H1 (cell line): ENCODE measurements around the gene CHCHD3. TPM values are rescaled to one million over a fixed set of nuclear protein-coding genes. Genes with fewer than 3 reads are reported as not detected.

Experiments used
- CTCF ChIA-PET: fragments of 300-600 bp; sonication (Branson Sonifier 250); formaldehyde crosslinking; loops from one replicate; lab custom pipeline; 2021; ENCODE audit not compliant: partially characterized antibody; lab: Charles Lee
- POLR2A ChIA-PET: fragments of 300-600 bp; sonication (Branson Sonifier 250); formaldehyde crosslinking; loops from one replicate; lab custom pipeline; 2021; ENCODE audit warnings: inconsistent platforms; ENCODE audit not compliant: partially characterized antibody; lab: Charles Lee
- DNase-seq, 2 experiments: peaks; one replicate each; pipeline versions ENCODE4 v3.0.0 to v3.0.0-alpha.2; 2010 to 2022; ENCODE audit warnings: low spot score in 2 of 2, low read depth in 1 of 2, mixed read lengths in 1 of 2
- FAIRE-seq: peaks from 2 replicates; lab custom pipeline; 2011; peaks lifted over from hg19 to GRCh38; lab: Jason Lieb, UNC
- H2AFZ ChIP-seq: 2 replicates; pipeline ENCODE4 v1.8.1; 2012; ENCODE audit warnings: low read length, inconsistent platforms
- H2AK5ac ChIP-seq: 2 replicates; pipeline ENCODE4 v1.6.1; 2013; ENCODE audit warnings: low read depth, low read length
- H2BK120ac ChIP-seq: replicated peaks from 2 replicates; pipeline ENCODE3; 2013; ENCODE audit warnings: low read depth, low read length, inconsistent platforms
- H2BK12ac ChIP-seq: 2 replicates; pipeline ENCODE4 v1.6.1; 2013; ENCODE audit warnings: low read depth, low read length
- H2BK15ac ChIP-seq: 2 replicates; pipeline ENCODE4 v1.6.1; 2013; ENCODE audit warnings: low read length
- H2BK20ac ChIP-seq: 2 replicates; pipeline ENCODE4 v1.6.1; 2013; ENCODE audit warnings: low read length
- H2BK5ac ChIP-seq: 2 replicates; pipeline ENCODE4 v1.6.1; 2013; ENCODE audit warnings: low read depth, low read length
- H3K14ac ChIP-seq: 2 replicates; pipeline ENCODE4 v1.6.1; 2013; ENCODE audit warnings: inconsistent platforms; ENCODE audit not compliant: insufficient read length
- H3K18ac ChIP-seq: 2 replicates; pipeline ENCODE4 v1.6.1; 2013; ENCODE audit warnings: low read length; ENCODE audit errors: extremely low read depth
- H3K23ac ChIP-seq: 2 replicates; pipeline ENCODE4 v1.6.1; 2013; ENCODE audit warnings: inconsistent platforms; ENCODE audit not compliant: insufficient read length
- H3K23me2 ChIP-seq: 2 replicates; pipeline ENCODE4 v1.6.1; 2013; ENCODE audit warnings: low read depth, low read length
- H3K27ac ChIP-seq: 2 replicates; pipeline ENCODE4 v1.6.1; 2011; ENCODE audit warnings: low read depth, low read length, inconsistent platforms
- H3K27me3 ChIP-seq, 4 experiments: replicated peaks in 1 of 4; 1 replicate in 1 of 4; 2 replicates in 3 of 4; pipeline versions ENCODE4 v1.6.1 to v1.8.1; 2011 to 2013; ENCODE audit warnings: low read length in 3 of 4, mild to moderate bottlenecking in 3 of 4, inconsistent platforms in 2 of 4, mixed read lengths in 2 of 4, moderate library complexity in 1 of 4; ENCODE audit not compliant: control insufficient read depth in 3 of 4, insufficient read depth in 3 of 4; ENCODE audit errors: extremely low read depth in 1 of 4
- H3K36me3 ChIP-seq, 4 experiments: 2 replicates each; pipeline versions ENCODE4 v1.6.1 to v1.8.1; 2011 to 2013; ENCODE audit warnings: mild to moderate bottlenecking in 4 of 4, low read length in 3 of 4, moderate library complexity in 2 of 4, control low read depth in 1 of 4, inconsistent platforms in 1 of 4; ENCODE audit not compliant: insufficient read depth in 4 of 4, control insufficient read depth in 2 of 4
- H3K4ac ChIP-seq: replicated peaks from 2 replicates; pipeline ENCODE3; 2013; ENCODE audit warnings: low read length, low read depth, mixed read lengths, inconsistent platforms; ENCODE audit not compliant: insufficient read length
- H3K4me1 ChIP-seq, 4 experiments: replicated peaks in 1 of 4; 1 replicate in 1 of 4; 2 replicates in 3 of 4; pipeline versions ENCODE4 v1.6.1 to v1.8.1; 2011 to 2013; ENCODE audit warnings: low read length in 3 of 4, inconsistent platforms in 2 of 4, mixed read lengths in 1 of 4; ENCODE audit not compliant: insufficient read depth in 4 of 4, control insufficient read depth in 3 of 4
- H3K4me2 ChIP-seq, 2 experiments: 2 replicates each; pipeline versions ENCODE4 v1.6.1 to v1.8.1; 2011 to 2013; ENCODE audit warnings: low read depth in 2 of 2, low read length in 2 of 2, control low read depth in 1 of 2, inconsistent platforms in 1 of 2, mild to moderate bottlenecking in 1 of 2; ENCODE audit not compliant: insufficient read depth in 1 of 2
- H3K4me3 ChIP-seq, 4 experiments: fragments of 200-600, 300-600 bp in 1 of 4; sonication (generic), shearing (Covaris generic), sonication (Bioruptor Twin) in 1 of 4; 2 replicates each; pipeline versions ENCODE4 v1.5.1 to v1.8.1; 2011 to 2016; ENCODE audit warnings: low read length in 4 of 4, low read depth in 3 of 4, control low read depth in 2 of 4, inconsistent platforms in 2 of 4, mild to moderate bottlenecking in 2 of 4, mixed read lengths in 1 of 4, moderate library complexity in 1 of 4; ENCODE audit not compliant: insufficient read depth in 2 of 4; ENCODE audit errors: extremely low read depth in 1 of 4
- H3K56ac ChIP-seq: replicated peaks from 2 replicates; pipeline ENCODE3; 2013; ENCODE audit warnings: low read depth, mild to moderate bottlenecking, mixed read lengths, low read length, inconsistent platforms; ENCODE audit not compliant: insufficient read length
- H3K79me1 ChIP-seq: 2 replicates; pipeline ENCODE4 v1.6.1; 2013; ENCODE audit warnings: low read depth, low read length, control low read depth
- H3K79me2 ChIP-seq, 2 experiments: 2 replicates each; pipeline versions ENCODE4 v1.6.1 to v1.8.1; 2012 to 2013; ENCODE audit warnings: low read length in 2 of 2, mild to moderate bottlenecking in 2 of 2, inconsistent platforms in 1 of 2; ENCODE audit not compliant: insufficient read depth in 2 of 2, control insufficient read depth in 1 of 2
- H3K9ac ChIP-seq, 4 experiments: replicated peaks in 1 of 4; 1 replicate in 1 of 4; 2 replicates in 3 of 4; pipeline versions ENCODE4 v1.6.1 to v1.8.1; 2011 to 2013; ENCODE audit warnings: low read depth in 3 of 4, low read length in 3 of 4, control low read depth in 2 of 4, mild to moderate bottlenecking in 2 of 4, moderate library complexity in 2 of 4, inconsistent platforms in 1 of 4; ENCODE audit errors: extremely low read depth in 1 of 4
- H3K9me3 ChIP-seq, 2 experiments: 2 replicates each; pipeline versions ENCODE4 v1.6.1 to v1.8.1; 2012 to 2013; ENCODE audit warnings: mild to moderate bottlenecking in 2 of 2, moderate library complexity in 2 of 2, control low read depth in 1 of 2, inconsistent platforms in 1 of 2, low read depth in 1 of 2, low read length in 1 of 2, mixed read lengths in 1 of 2; ENCODE audit not compliant: insufficient read depth in 2 of 2
- H4K20me1 ChIP-seq, 2 experiments: replicated peaks in 1 of 2; 2 replicates each; pipeline versions ENCODE3 to v1.8.1; 2011 to 2013; ENCODE audit warnings: inconsistent platforms in 2 of 2, low read length in 2 of 2, mild to moderate bottlenecking in 1 of 2; ENCODE audit not compliant: insufficient read depth in 2 of 2, control insufficient read depth in 1 of 2
- H4K5ac ChIP-seq: 2 replicates; pipeline ENCODE4 v1.6.1; 2013; ENCODE audit warnings: low read length, low read depth, mixed read lengths, inconsistent platforms; ENCODE audit not compliant: insufficient read length
- H4K8ac ChIP-seq: 2 replicates; pipeline ENCODE4 v1.8.0; 2013; ENCODE audit warnings: mild to moderate bottlenecking, moderate library complexity, low read length, inconsistent platforms; ENCODE audit not compliant: insufficient read depth; ENCODE audit errors: extremely low read depth
- H4K91ac ChIP-seq: replicated peaks from 2 replicates; pipeline ENCODE3; 2013; ENCODE audit warnings: low read length, mixed read lengths, inconsistent platforms; ENCODE audit not compliant: insufficient read length
- BCL11A ChIP-seq, 2 experiments: IDR thresholded peaks; one replicate each; pipeline ENCODE4 v1.6.1; 2011; ENCODE audit warnings: low read depth in 2 of 2, low read length in 2 of 2, mild to moderate bottlenecking in 2 of 2
- BRCA1 ChIP-seq: IDR thresholded peaks from 2 replicates; pipeline ENCODE4 v1.6.1; 2012; ENCODE audit warnings: low read depth, low read length, improper control_type of control experiment
- CHD2 ChIP-seq: IDR thresholded peaks from 2 replicates; pipeline ENCODE4 v1.6.1; 2012; ENCODE audit warnings: low read length, improper control_type of control experiment
- EZH2 ChIP-seq: fragments of 200-600 bp; sonication (generic); IDR thresholded peaks from 2 replicates; pipeline ENCODE4 v1.7.1; 2012; ENCODE audit warnings: low read depth, mild to moderate bottlenecking, moderate library complexity, low read length, inconsistent platforms; ENCODE audit not compliant: severe bottlenecking
- GTF2F1 ChIP-seq: IDR thresholded peaks from 2 replicates; pipeline ENCODE4 v1.6.1; 2012; ENCODE audit warnings: low read depth, low read length, improper control_type of control experiment, borderline replicate concordance
- JUN ChIP-seq: IDR thresholded peaks from 2 replicates; pipeline ENCODE4 v1.6.1; 2011; ENCODE audit warnings: low read depth, mild to moderate bottlenecking, improper control_type of control experiment, low read length
- KDM4A ChIP-seq: IDR thresholded peaks from one replicate; pipeline ENCODE4 v1.7.1; 2012; ENCODE audit warnings: low read depth, mild to moderate bottlenecking, moderate library complexity, low read length, inconsistent platforms; ENCODE audit not compliant: severe bottlenecking
- PHF8 ChIP-seq: fragments of 200-600 bp; sonication (generic); conservative IDR thresholded peaks from 2 replicates; pipeline ENCODE4 v1.7.1; 2012; ENCODE audit warnings: low read depth, mild to moderate bottlenecking, inconsistent platforms, low read length, moderate library complexity
- RBBP5 ChIP-seq: IDR thresholded peaks from 2 replicates; pipeline ENCODE4 v1.7.1; 2012; ENCODE audit warnings: low read depth, mild to moderate bottlenecking, inconsistent platforms, low read length, moderate library complexity, borderline replicate concordance
- RFX5 ChIP-seq: IDR thresholded peaks from 2 replicates; pipeline ENCODE4 v1.6.1; 2011; ENCODE audit warnings: low read depth, low read length, improper control_type of control experiment, borderline replicate concordance
- SP1 ChIP-seq: IDR thresholded peaks from 2 replicates; pipeline ENCODE4 v1.6.1; 2011; ENCODE audit warnings: low read depth, low read length
- SP2 ChIP-seq: IDR thresholded peaks from 2 replicates; pipeline ENCODE4 v1.6.1; 2012; ENCODE audit warnings: mild to moderate bottlenecking, low read length, inconsistent platforms
- TCF12 ChIP-seq: IDR thresholded peaks from 2 replicates; pipeline ENCODE4 v1.6.1; 2011; ENCODE audit warnings: low read depth, mild to moderate bottlenecking, low read length
- WGBS, 2 experiments: shearing (Covaris generic) in 1 of 2; methylation state at CpG; one replicate each; pipeline versions ENCODE4 v1.1.6 to v1.1.7; 2013 to 2015; ENCODE audit warnings: low lambda C conversion rate in 2 of 2, mixed read lengths in 2 of 2, inconsistent platforms in 1 of 2, low coverage in 1 of 2, missing lambda C conversion rate in 1 of 2; ENCODE audit not compliant: insufficient replicate concordance in 2 of 2, insufficient coverage in 1 of 2, insufficient read length in 1 of 2; ENCODE audit errors: extremely low coverage in 1 of 2, missing lambda C conversion rate in 1 of 2; 5-methylcytosine and 5-hydroxymethylcytosine counted together
- polyA plus RNA-seq, 7 experiments: library from polyadenylated mRNA; depleted of rRNA in 3 of 7; stranded (reverse) in 5 of 7; unstranded in 2 of 7; fragments of >200 nt in 5 of 7; fragments of 200-250 nt in 2 of 7; gene quantifications; 1 replicate in 5 of 7; 2 replicates in 1 of 7; 4 replicates in 1 of 7; pipeline versions ENCODE4 v1.2.1 to v1.2.3, GENCODE V29; 2011 to 2013; ENCODE audit warnings: missing spikeins in 2 of 7, mixed read lengths in 2 of 7
- total RNA-seq: library from RNA; stranded (reverse); fragmentation: NEBNext Ultra II Directional; extraction: Animal tissue kit (Norgen Biotek cat#: 25700); gene quantifications from 2 replicates; pipeline ENCODE4 v1.2.1, GENCODE V29; 2021
- TF ChIP-seq, protein P1 (sequence below): IDR thresholded peaks from 2 replicates; pipeline ENCODE4 v1.6.1; 2012; ENCODE audit warnings: low read length, inconsistent platforms

CHCHD3 gene
- total and polyA plus RNA-seq, 2 of the 8 experiments (the other 6 are each of a cell fraction or from before 2014, with no cell fraction given): 42.9 to 137 TPM

DNA sequence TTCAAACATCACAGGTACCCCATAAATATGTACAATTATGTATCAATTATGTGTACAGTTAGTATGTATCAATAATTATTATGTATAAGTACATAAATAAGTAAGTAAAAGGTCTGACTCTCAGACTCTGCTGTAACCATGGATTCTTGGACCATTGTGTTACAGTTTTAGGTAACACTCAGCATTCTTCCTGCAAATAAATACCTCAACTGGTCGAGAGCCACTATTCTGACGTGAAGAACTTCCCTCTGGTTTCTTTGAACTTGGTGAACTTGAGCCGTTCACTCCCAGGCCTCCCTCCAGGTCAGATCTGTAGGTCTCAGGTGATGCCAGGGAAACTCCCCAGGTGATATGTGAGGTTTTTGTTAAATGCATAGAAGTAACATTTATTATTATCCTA, 313.8 kb downstream of the CHCHD3 start:
- Histone ChIP-seq H3K79me2 (no peaks in the 10 kb centered on the region), H3K27ac (no peak overlapping the region), H3K4ac (no peak overlapping the region), H2BK5ac (no peak overlapping the region), H3K4me2 (no peak overlapping the region), H3K4me3 (no peak overlapping the region), H2BK20ac (no peak overlapping the region), H2AK5ac (no peak overlapping the region), H3K36me3 (no peaks in the 10 kb centered on the region), H2BK15ac (no peak overlapping the region), H2BK12ac (no peak overlapping the region), H3K18ac (no peak overlapping the region), H3K4me1 (peaks cover 0 to 4% (median 2%) of the 10 kb centered on the region in 4 experiments; a peak in 2 of 7 replicates), H3K14ac (no peak overlapping the region), H3K9ac (no peak overlapping the region), H3K56ac (no peak overlapping the region), H4K91ac (no peak overlapping the region), H3K79me1 (no peaks in the 10 kb centered on the region), H2BK120ac (no peak overlapping the region), H3K27me3 (no peaks in the 10 kb centered on the region), H4K5ac (no peak overlapping the region), H3K9me3 (peaks cover 0 to 3% of the 10 kb centered on the region in 2 experiments; a peak in 1 of 4 replicates), H4K20me1 (no peaks in the 10 kb centered on the region), H3K23me2 (no peaks in the 10 kb centered on the region; the same call in 1 of the 2 replicates), H4K8ac (no peak overlapping the region), H3K23ac (no peak overlapping the region), H2AFZ (no peak overlapping the region)
- 100% methylated on average over 3 of the region's 3 CpGs; no CpG with 5 or more reads in 1 of the 2 experiments for WGBS, 2 experiments
- no peak for DNase-seq
- no peak for FAIRE-seq
- CTCF ChIA-PET: no interaction called here
- POLR2A ChIA-PET: no interaction called here
- no peak for TF ChIP-seq JUN
- TF ChIP-seq CHD2: no peak
- TF ChIP-seq SP2: no peak
- TF ChIP-seq KDM4A: no peak
- no peak for TF ChIP-seq RBBP5
- TF ChIP-seq TCF12: no peak
- TF ChIP-seq RFX5: no peak
- no peak for TF ChIP-seq BCL11A (IDR thresholded peaks at IDR 0.05; ENCODE audit: low read depth in 2 of 2, low read length in 2 of 2)
- TF ChIP-seq BRCA1: no peak
- no peak for TF ChIP-seq EZH2
- no peak for TF ChIP-seq SP1
- no peak for TF ChIP-seq GTF2F1
- TF ChIP-seq PHF8: no peak
- TF ChIP-seq, protein P1, sequence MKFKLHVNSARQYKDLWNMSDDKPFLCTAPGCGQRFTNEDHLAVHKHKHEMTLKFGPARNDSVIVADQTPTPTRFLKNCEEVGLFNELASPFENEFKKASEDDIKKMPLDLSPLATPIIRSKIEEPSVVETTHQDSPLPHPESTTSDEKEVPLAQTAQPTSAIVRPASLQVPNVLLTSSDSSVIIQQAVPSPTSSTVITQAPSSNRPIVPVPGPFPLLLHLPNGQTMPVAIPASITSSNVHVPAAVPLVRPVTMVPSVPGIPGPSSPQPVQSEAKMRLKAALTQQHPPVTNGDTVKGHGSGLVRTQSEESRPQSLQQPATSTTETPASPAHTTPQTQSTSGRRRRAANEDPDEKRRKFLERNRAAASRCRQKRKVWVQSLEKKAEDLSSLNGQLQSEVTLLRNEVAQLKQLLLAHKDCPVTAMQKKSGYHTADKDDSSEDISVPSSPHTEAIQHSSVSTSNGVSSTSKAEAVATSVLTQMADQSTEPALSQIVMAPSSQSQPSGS: no peak
